ENCODE measurements around the gene BCDIN3D.

Gene BCDIN3D

DNA sequence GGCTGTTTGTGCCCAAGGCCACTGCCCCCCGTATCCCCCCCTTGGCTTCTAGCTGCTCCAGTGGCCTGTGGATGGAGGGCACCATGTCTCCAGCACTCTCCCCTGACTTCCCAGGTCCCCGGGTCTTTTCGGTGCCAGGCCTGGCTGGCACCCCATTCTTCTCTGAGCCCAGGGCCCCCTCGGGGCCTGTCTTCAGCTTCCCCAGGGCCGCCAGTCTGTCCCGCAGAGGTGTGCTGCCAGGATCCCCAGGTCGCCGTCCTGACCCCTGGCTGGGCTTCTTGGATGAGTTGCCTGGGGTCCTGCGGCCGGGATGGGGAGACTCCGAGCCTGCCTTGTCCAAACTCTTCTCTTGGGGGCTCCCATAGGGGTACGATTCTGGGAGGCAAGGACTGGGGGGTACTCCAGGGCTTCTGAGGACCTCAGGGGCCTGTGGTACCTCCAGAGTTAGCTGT lies 47.2 kb downstream of the BCDIN3D start:
- no peak for DNase-seq

DNA sequence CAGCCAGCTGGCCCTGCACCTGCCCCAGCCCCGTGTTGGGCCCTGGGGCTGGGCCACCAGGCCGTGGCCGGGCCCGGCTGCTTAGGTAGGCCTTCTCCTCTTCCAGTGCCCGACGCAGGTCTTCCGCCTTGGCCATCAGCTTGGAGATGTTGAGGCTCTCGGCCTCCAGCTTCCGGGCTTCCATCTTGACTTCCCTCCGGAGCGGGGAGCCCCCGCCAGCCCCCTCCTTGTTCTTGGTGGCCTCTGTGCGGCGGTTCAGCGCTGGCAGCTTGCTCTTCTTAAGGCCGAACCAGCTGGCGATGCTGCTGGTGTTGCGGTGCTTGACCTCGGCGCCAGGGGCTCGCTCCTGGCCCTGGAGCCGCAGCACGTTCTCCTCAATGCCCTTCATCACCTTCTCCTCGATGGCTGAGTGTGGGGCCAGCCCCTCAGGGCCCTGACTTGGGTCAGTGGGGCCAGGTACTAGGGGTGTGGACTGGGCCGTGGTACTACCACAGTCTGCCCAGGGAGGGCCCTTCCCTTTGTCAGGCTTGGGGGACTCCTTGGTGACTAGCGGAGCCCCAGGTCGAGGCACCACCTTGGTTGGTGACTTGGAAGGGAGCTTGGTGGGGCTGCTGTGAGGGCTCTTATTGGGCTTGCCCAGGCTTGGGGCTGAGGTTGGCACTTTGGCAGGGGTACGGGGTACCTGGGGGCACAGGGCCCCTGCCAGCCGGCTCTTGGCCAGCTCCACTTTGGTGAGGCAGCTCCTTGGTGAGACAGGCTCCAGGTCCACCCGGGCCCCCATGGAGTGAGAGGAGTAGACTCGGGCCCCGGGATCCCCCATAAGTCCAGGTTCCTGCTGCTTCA lies 47.9 kb downstream of the BCDIN3D start:
- no peak for DNase-seq

DNA sequence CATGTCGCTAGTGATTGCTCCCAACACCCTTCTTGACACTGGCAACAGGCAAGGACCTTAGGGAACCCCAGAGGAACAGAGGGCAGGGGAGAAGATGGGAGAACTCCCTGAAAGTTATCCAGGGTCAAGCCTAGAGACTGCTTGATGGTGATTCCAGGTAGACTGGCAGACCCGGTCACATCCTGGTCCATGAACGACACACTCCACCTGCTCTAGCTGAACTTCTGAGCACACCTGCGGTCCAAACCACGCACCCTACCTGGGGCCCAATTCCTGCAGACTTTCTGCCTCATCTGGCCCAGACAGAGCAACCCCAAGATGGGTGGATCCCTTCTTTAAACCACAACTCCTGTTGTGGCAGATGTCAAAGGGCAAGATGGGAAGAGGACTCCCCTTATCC lies 48.9 kb downstream of the BCDIN3D start:
- no peak for DNase-seq

DNA sequence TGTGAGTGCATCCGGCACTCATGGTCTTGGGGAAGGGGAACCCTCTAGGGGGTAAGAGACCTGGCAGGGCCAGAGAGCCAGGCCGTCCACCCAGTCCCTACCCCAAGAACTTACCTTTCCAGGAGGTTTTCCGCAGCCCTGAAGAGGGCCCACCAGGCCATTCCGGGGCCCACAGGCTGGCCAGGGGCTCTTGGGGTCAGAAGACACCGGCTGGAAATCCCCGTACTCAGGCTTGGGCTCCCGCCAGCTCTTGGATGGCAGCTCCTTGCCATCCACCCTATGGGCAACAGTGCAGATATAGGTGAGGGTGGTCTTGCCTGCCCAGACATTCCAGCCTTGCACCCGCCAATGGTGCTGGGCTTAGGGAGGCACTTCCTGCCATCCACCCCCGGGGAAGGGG lies 49.3 kb downstream of the BCDIN3D start:
- DNase-seq = no peak

DNA sequence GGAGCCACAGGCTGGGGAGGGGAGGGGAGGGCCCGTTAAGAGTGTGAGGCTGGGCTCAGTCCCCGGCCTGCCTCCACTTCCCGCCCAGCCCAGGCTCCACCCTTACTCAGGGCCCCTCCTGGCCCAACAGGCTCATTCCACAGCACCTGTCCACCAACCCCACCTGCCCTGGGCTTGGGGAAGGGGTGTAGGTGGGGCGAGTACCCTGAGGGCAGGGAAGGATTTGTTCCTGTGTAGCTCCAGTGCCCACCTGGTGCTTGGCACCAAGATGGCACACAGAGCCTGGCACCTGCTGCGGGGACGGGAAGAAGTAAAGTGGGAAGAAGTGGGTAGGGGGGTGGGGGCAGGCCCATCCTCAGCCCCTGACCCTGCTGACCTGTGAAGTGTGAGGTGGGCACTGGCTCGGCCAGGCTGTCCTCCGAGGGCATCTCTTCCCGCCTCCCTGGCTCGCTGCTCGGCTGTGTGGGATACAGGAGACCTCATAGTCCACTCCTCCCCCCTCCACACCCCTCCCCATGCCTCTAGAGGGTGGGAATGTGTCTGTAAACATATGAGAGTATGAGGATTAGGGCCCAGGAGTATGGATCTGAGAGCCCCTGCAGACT lies 49.8 kb downstream of the BCDIN3D start:
- no peak for DNase-seq

DNA sequence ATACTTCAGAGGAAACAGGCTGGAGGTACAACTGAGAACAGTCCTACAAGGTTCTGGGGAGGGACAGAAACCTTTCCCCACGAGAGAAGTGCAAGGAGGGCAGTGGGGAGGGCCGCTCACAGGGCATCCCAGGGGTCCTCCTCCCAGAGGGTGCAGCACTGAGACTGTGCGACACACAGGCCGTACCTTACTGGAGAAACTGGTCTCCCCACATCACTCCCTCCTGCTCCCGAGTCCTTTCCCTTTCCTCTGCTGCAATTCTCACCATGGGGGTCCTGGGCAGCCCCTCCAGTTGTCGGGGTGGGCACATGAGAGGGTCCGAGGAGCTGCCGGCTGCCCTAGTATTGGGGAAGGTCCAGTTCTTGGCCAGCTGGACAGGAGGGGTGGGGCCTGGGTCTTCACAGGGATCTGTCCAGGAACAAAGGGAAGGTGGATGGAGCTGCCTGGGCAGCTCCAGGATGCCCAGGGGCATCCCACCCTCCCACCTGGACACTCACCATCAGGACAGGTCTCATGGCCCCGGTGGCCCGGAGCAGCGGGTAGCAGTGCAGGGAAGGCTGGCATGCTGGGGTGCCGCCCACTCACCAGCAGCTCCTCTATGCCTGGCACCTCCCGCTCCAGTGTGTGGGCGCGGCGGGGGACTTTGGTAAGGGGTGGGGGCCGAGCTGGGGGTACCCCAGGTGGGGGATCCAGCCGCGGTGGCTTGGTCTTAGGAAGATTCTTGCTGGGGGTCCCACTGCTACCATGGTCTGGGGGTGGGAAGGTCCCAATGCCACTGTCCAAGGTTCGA lies 50.5 kb downstream of the BCDIN3D start:
- no peak for DNase-seq

DNA sequence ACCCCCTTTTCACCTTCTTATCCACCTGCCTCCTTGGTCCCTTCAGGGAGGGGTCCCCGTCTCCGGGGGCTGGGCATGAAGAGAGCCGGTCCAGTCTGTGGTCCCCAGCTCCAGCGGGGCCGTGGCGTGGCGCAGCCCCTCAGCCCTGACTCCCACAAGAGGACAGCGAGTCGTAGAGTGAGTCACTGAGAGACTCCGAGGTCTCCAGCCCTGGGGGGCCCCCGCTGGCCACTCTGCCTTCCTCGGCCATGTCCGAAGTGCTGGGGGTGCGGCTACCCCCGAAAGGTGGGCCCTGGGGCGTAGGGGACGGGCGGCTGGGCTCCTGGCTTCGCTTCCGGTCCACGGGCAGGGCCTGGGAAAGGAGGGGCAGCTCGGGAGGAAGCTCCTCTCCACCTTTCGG lies 51.2 kb downstream of the BCDIN3D start:
- no peak for DNase-seq

DNA sequence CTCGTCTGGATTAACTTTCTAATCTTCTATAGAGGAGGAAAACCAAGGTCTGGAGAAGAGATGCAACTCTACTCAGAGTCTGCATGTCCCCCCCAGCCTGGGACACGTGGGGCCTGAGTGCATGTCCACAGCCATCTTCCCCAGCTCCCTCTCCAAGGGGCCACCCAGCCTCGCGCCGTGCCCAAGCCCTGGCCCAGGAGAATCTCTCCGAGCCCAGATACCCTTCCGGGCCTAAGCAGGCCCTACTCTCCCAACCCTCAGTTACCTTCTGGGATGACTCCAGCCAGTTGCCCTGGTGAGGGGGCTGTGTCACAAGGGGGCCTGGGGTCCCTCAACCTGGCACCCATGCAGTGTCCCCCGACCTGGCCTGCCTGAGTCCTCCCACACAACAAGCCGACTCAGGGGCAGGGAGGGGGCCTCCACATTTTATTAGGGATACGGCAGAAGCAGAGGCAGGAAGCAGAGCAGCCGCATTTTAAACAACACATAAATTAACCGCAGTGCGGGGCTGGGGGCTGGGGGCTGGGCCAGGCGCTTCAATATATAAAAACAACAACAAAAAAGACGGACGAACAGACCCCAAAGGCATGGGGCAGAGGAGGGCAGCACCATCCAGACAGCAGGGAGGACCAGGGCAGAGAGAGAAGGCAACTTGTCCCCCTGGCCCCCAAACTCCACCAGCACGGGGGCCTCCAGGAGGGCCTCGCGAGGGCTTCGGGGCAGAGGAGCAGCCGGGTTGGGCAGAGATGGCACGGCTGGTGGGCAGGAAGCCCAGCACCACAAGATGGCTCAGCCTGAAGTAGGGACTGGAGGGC lies 52.0 kb downstream of the BCDIN3D start:
- DNase-seq = no peak

DNA sequence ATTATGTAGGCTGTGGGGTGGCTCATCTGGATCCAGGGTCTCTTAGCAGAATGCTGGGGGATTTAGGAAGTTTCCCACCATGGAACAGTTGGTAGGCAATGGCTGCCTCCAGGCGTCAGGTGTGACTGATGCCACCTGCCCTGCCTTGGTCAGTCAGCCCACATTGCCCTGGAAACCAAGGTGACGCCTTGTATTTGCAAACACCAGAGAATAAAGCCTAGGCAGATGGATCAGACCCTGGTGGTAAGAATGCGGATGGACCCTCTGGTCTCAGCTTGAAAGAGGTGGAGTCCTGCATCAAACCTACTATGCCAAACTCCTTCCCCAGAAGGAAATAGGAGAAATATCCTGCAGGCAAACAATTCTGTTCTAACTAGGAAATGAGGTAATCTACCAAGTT lies 52.9 kb downstream of the BCDIN3D start:
- DNase-seq = no peak

DNA sequence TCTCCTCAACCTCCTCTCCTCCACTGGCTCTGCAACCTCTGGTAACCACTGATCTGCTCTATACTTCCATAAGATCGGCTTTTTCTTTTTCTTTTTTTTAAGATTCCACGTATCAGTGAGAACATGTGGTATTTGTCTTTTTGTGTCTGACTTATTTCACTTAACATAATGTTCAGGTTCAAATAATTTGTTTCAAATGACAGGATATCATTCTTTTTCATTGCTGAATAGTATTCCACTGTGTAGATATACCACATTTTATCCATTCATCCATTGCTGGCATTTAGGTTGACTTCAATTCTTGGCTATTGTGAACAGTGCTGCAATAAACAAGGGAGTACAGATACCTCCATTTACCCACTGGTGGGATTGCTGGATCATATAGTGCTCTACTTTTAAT lies 55.2 kb downstream of the BCDIN3D start:
- no peak for DNase-seq
